Measurements from ENCODE around the gene ZCCHC4.
"Not testable (repeated sequence)": the region's sequence is repeated elsewhere in the genome, so short reads cannot be mapped to it uniquely, and the experiment has no call there.

Gene ZCCHC4

GRCh38 chr4:25370242-25370641, 57.7 kb downstream of the ZCCHC4 start:
- H3K79me2 ChIP-seq (ENCODE audit: insufficient read depth, low read length): no peaks in the 10 kb centered on the region
- no peak overlapping the region for H3K4me3 ChIP-seq (ENCODE audit: low read depth, low read length, poor library complexity, severe bottlenecking)
- H3K9ac ChIP-seq (ENCODE audit: low read length): no peak overlapping the region
- H3K9me2 ChIP-seq (ENCODE audit: low read depth, low read length): no peaks in the 10 kb centered on the region
- peaks cover 1% of the 10 kb centered on the region for H3K4me1 ChIP-seq (ENCODE audit: insufficient read depth, low read length, severe bottlenecking)
- H3K9me3 ChIP-seq (ENCODE audit: low read length): no peaks in the 10 kb centered on the region
- no peaks in the 10 kb centered on the region for H3K36me3 ChIP-seq (ENCODE audit: insufficient read depth, low read length)
- no peaks in the 10 kb centered on the region for H3F3A ChIP-seq (ENCODE audit: insufficient read depth, low read length)
- no peak overlapping the region for H3K4me2 ChIP-seq (ENCODE audit: low read length)
- H3K27me3 ChIP-seq (ENCODE audit: insufficient read depth, low read length): no peaks in the 10 kb centered on the region
- H3K27ac ChIP-seq (ENCODE audit: low read depth, low read length, poor library complexity, severe bottlenecking): no peak overlapping the region
- no peaks in the 10 kb centered on the region for H4K20me1 ChIP-seq (ENCODE audit: insufficient read depth, low read length)
- TF ChIP-seq CTCF (IDR thresholded peaks at IDR 0.05; ENCODE audit: low read length): no peak
- no peak for TF ChIP-seq EZH2 (IDR thresholded peaks at IDR 0.05; ENCODE audit: borderline replicate concordance, low read length)
- no peak overlapping the region for H2AFZ ChIP-seq (ENCODE audit: low read length)

- not testable (repeated sequence) for H3K27ac ChIP-seq (ENCODE audit: low read depth, low read length, poor library complexity, severe bottlenecking); H4K20me1 ChIP-seq (ENCODE audit: insufficient read depth, low read length); H3K9ac ChIP-seq (ENCODE audit: low read length); H3K36me3 ChIP-seq (ENCODE audit: insufficient read depth, low read length); H3K4me2 ChIP-seq (ENCODE audit: low read length); H3K27me3 ChIP-seq (ENCODE audit: insufficient read depth, low read length); H2AFZ ChIP-seq (ENCODE audit: low read length); H3K4me1 ChIP-seq (ENCODE audit: insufficient read depth, low read length, severe bottlenecking); H3F3A ChIP-seq (ENCODE audit: insufficient read depth, low read length); H3K9me2 ChIP-seq (ENCODE audit: low read depth, low read length); H3K79me2 ChIP-seq (ENCODE audit: insufficient read depth, low read length); H3K4me3 ChIP-seq (ENCODE audit: low read depth, low read length, poor library complexity, severe bottlenecking); H3K9me3 ChIP-seq (ENCODE audit: low read length)
Observed at GRCh38 chr4:25372549-25372948, 60.0 kb downstream of the ZCCHC4 start.

- H3K4me3 ChIP-seq (ENCODE audit: low read depth, low read length, poor library complexity, severe bottlenecking): peak within 1 kb of the TSS; percentile 78
- H3K9ac ChIP-seq (ENCODE audit: low read length): peak within 1 kb of the TSS; percentile 81
- H3K27me3 ChIP-seq (ENCODE audit: insufficient read depth, low read length): no peaks in the 10 kb centered on the region
- no peak within 1 kb of the TSS for H2AFZ ChIP-seq (ENCODE audit: low read length)
- H3K27ac ChIP-seq (ENCODE audit: low read depth, low read length, poor library complexity, severe bottlenecking): no peak within 1 kb of the TSS
- H3K79me2 ChIP-seq (ENCODE audit: insufficient read depth, low read length): peaks cover 13% of the 10 kb centered on the region
- H3K9me3 ChIP-seq (ENCODE audit: low read length): no peaks in the 10 kb centered on the region
- no peaks in the 10 kb centered on the region for H4K20me1 ChIP-seq (ENCODE audit: insufficient read depth, low read length)
- H3K36me3 ChIP-seq (ENCODE audit: insufficient read depth, low read length): peaks cover 8% of the 10 kb centered on the region
- peaks cover 26% of the 10 kb centered on the region for H3K4me1 ChIP-seq (ENCODE audit: insufficient read depth, low read length, severe bottlenecking)
- H3K9me2 ChIP-seq (ENCODE audit: low read depth, low read length): no peaks in the 10 kb centered on the region
- TF ChIP-seq EZH2 (IDR thresholded peaks at IDR 0.05; ENCODE audit: borderline replicate concordance, low read length) (no peak), CTCF (IDR thresholded peaks at IDR 0.05; ENCODE audit: low read length) (no peak)
- no peaks in the 10 kb centered on the region for H3F3A ChIP-seq (ENCODE audit: insufficient read depth, low read length)
- peak within 1 kb of the TSS; percentile 84 for H3K4me2 ChIP-seq (ENCODE audit: low read length)
Observed at GRCh38 chr4:25376754-25377571, 64.4 kb downstream of the ZCCHC4 start, which contains the start of gene ANAPC4. Gene ANAPC4 (plus strand): TSS chr4:25377263. CDS start chr4:25377428, 165 bp downstream.
